HCT116 (cell line): ENCODE results near the gene GRIK2. TPM values are rescaled to one million over a fixed set of nuclear protein-coding genes. Genes with fewer than 3 reads are reported as not detected.

ENCODE experiments used
- ATAC-seq: fragments of 200-7000 bp; cut with Tn5 transposase; 2 replicates; pipeline ENCODE4 v1.9.1; 2020; ENCODE audit warnings: mild to moderate bottlenecking, moderate library complexity
- BruUV-seq: library from RNA; stranded (reverse); fragments of 400-500 nt; replicated peaks from 2 replicates; lab custom pipeline; 2021; lab: Mats Ljungman, UMichigan
- CTCF ChIA-PET: fragments of 300-600 bp; sonication (Branson Sonifier 250); formaldehyde crosslinking; loops from one replicate; lab custom pipeline; 2021; ENCODE audit warnings: antibody characterized with exemption; lab: Charles Lee
- POLR2A ChIA-PET: fragments of 300-600, 350-600 bp; sonication (Branson Sonifier 250); formaldehyde crosslinking; loops from one replicate; lab custom pipeline; 2021; ENCODE audit warnings: antibody characterized with exemption; lab: Charles Lee
- RAD21 ChIA-PET, 2 experiments: fragments of 300-600 bp; sonication (Branson Sonifier 250); formaldehyde crosslinking; loops; one replicate each; lab custom pipeline; 2023; ENCODE audit warnings: low total read pairs in 2 of 2; ENCODE audit not compliant: uncharacterized antibody in 2 of 2, unreplicated experiment in 2 of 2, low non-redundant PET in 1 of 2; lab: Charles Lee
- DNase-seq: peaks from one replicate; pipeline ENCODE4 v3.0.0-alpha.2; 2010; ENCODE audit warnings: low read depth, low spot score
- H2AFZ ChIP-seq: fragments of 200-600 bp; shearing (Covaris generic), sonication (generic); 2 replicates; pipeline ENCODE4 v1.6.1; 2017; ENCODE audit warnings: low read depth, mixed run types, mixed read lengths, antibody characterized with exemption, low read length; ENCODE audit not compliant: poor library complexity, severe bottlenecking
- H3K27ac ChIP-seq: 2 replicates; pipeline ENCODE4 v1.5.1; 2012; ENCODE audit warnings: low read depth, low read length
- H3K27me3 ChIP-seq: fragments of 200-600 bp; sonication (generic); 2 replicates; pipeline ENCODE4 v1.6.1; 2016; ENCODE audit warnings: mixed run types, low read length, mixed read lengths; ENCODE audit not compliant: insufficient read depth
- H3K36me3 ChIP-seq, 2 experiments: fragments of 200-500 bp in 1 of 2; fragments of 200-600 bp in 1 of 2; sonication (Bioruptor generic) in 1 of 2; sonication (generic) in 1 of 2; 2 replicates each; pipeline versions ENCODE4 v1.5.1 to v1.6.1; 2014 to 2016; ENCODE audit warnings: low read length in 2 of 2, inconsistent platforms in 1 of 2, mixed read lengths in 1 of 2, mixed run types in 1 of 2; ENCODE audit not compliant: insufficient read depth in 2 of 2, control insufficient read depth in 1 of 2
- H3K4me1 ChIP-seq, 2 experiments: fragments of 200-600 bp in 1 of 2; sonication (generic) in 1 of 2; 2 replicates each; pipeline versions ENCODE4 v1.5.1 to v1.6.1; 2012 to 2017; ENCODE audit warnings: low read length in 2 of 2, inconsistent platforms in 1 of 2, mild to moderate bottlenecking in 1 of 2, mixed read lengths in 1 of 2, mixed run types in 1 of 2, moderate library complexity in 1 of 2; ENCODE audit not compliant: insufficient read depth in 2 of 2, control insufficient read depth in 1 of 2
- H3K4me2 ChIP-seq: fragments of 200-600 bp; sonication (generic); 2 replicates; pipeline ENCODE4 v1.6.1; 2017; ENCODE audit warnings: mixed run types, low read length, mixed read lengths
- H3K4me3 ChIP-seq, 2 experiments: fragments of 200-600 bp in 1 of 2; sonication (generic) in 1 of 2; replicated peaks in 1 of 2; 2 replicates each; pipeline ENCODE4 v1.5.1; 2011 to 2016; ENCODE audit warnings: low read length in 2 of 2, control low read depth in 1 of 2, low read depth in 1 of 2, mild to moderate bottlenecking in 1 of 2, mixed read lengths in 1 of 2, mixed run types in 1 of 2
- H3K79me2 ChIP-seq: fragments of 200-600 bp; sonication (generic); 2 replicates; pipeline ENCODE4 v1.6.1; 2017; ENCODE audit warnings: mild to moderate bottlenecking, mixed run types, low read length, moderate library complexity, mixed read lengths; ENCODE audit not compliant: insufficient read depth
- H3K9ac ChIP-seq: fragments of 200-600 bp; sonication (generic); 2 replicates; pipeline ENCODE4 v1.6.1; 2016; ENCODE audit warnings: low read length, mixed read lengths
- H3K9me2 ChIP-seq: fragments of 200-600 bp; sonication (generic), shearing (Covaris generic); 2 replicates; pipeline ENCODE4 v1.6.1; 2017; ENCODE audit warnings: mixed run types, mild to moderate bottlenecking, moderate library complexity; ENCODE audit not compliant: insufficient read depth
- H3K9me3 ChIP-seq, 2 experiments: fragments of 200-500 bp in 1 of 2; fragments of 200-600 bp in 1 of 2; sonication (Bioruptor generic) in 1 of 2; sonication (generic) in 1 of 2; 2 replicates each; pipeline ENCODE4 v1.6.1; 2014 to 2017; ENCODE audit warnings: low read length in 2 of 2, mixed read lengths in 2 of 2, inconsistent platforms in 1 of 2, low read depth in 1 of 2, mild to moderate bottlenecking in 1 of 2, mixed run types in 1 of 2, moderate library complexity in 1 of 2; ENCODE audit not compliant: control insufficient read depth in 1 of 2, insufficient read depth in 1 of 2
- H4K20me1 ChIP-seq: fragments of 200-600 bp; sonication (generic), shearing (Covaris generic); 2 replicates; pipeline ENCODE4 v1.6.1; 2017; ENCODE audit warnings: mixed run types, mild to moderate bottlenecking, moderate library complexity; ENCODE audit not compliant: insufficient read depth
- ATF3 ChIP-seq: IDR thresholded peaks from 2 replicates; pipeline ENCODE4 v1.6.1; 2012
- CBX3 ChIP-seq: IDR thresholded peaks from 2 replicates; pipeline ENCODE4 v1.6.1; 2012; ENCODE audit warnings: low read depth
- CTCF ChIP-seq, 3 experiments: fragments of 200-600 bp in 1 of 3; sonication (generic) in 1 of 3; IDR thresholded peaks in 2 of 3; conservative IDR thresholded peaks in 1 of 3; 2 replicates each; pipeline ENCODE4 v1.5.1; 2012 to 2017; ENCODE audit warnings: low read depth in 2 of 3, low read length in 2 of 3, antibody characterized with exemption in 1 of 3, borderline replicate concordance in 1 of 3, control low read depth in 1 of 3, mild to moderate bottlenecking in 1 of 3, mixed read lengths in 1 of 3, mixed run types in 1 of 3, moderate library complexity in 1 of 3; ENCODE audit not compliant: insufficient read depth in 1 of 3
- EGR1 ChIP-seq: IDR thresholded peaks from 2 replicates; pipeline ENCODE4 v1.6.1; 2012; ENCODE audit warnings: low read depth
- ELF1 ChIP-seq: IDR thresholded peaks from 2 replicates; pipeline ENCODE4 v1.6.1; 2012; ENCODE audit warnings: low read depth, borderline replicate concordance
- EZH2 ChIP-seq: fragments of 200-600 bp; sonication (generic); IDR thresholded peaks from 2 replicates; pipeline ENCODE4 v1.6.1; 2017; ENCODE audit warnings: antibody characterized with exemption, mixed run types
- FOSL1 ChIP-seq: IDR thresholded peaks from 2 replicates; pipeline ENCODE4 v1.6.1; 2012; ENCODE audit warnings: low read depth
- POLR2A ChIP-seq: IDR thresholded peaks from 2 replicates; pipeline ENCODE4 v1.7.0; 2011; ENCODE audit warnings: borderline replicate concordance; ENCODE audit not compliant: insufficient read depth, insufficient read length; ENCODE audit errors: extremely low read depth
- RAD21 ChIP-seq: IDR thresholded peaks from 2 replicates; pipeline ENCODE4 v1.6.1; 2012; ENCODE audit warnings: low read depth, mild to moderate bottlenecking
- REST ChIP-seq: IDR thresholded peaks from 2 replicates; pipeline ENCODE4 v1.6.1; 2012; ENCODE audit warnings: low read depth
- SP1 ChIP-seq: IDR thresholded peaks from 2 replicates; pipeline ENCODE4 v1.6.1; 2012; ENCODE audit warnings: low read depth
- SRF ChIP-seq: IDR thresholded peaks from 2 replicates; pipeline ENCODE4 v1.6.1; 2012; ENCODE audit warnings: low read depth
- ZBTB33 ChIP-seq: IDR thresholded peaks from 2 replicates; pipeline ENCODE4 v1.6.1; 2011; ENCODE audit warnings: mild to moderate bottlenecking, low read length, moderate library complexity; ENCODE audit not compliant: insufficient replicate concordance; ENCODE audit errors: extremely low read depth
- ZFX ChIP-seq: fragments of 450-650 bp; IDR thresholded peaks from 2 replicates; pipeline ENCODE4 v1.6.1; 2017
- intact Hi-C: fragments of 100-400 bp; cut with micrococcal nuclease; formaldehyde crosslinking; loops from 2 replicates; pipeline ENCODE4 v1.10.0; 2022
- total RNA-seq: library from RNA; stranded (reverse); gene quantifications from one replicate; pipeline ENCODE4 v1.2.1, GENCODE V29; 2021; ENCODE audit not compliant: unreplicated experiment

The GRIK2 gene
- total RNA-seq, 1 experiment from 2014 or later, result 0.64 TPM

GRCh38 chr6:101956961-101957360, 563.5 kb downstream of the GRIK2 start:
- Histone ChIP-seq H3K36me3 (no peaks in the 10 kb centered on the region), H3K79me2 (no peaks in the 10 kb centered on the region), H2AFZ (no peak overlapping the region), H3K9ac (no peak overlapping the region), H3K27ac (no peak overlapping the region), H3K9me3 (no peaks in the 10 kb centered on the region), H3K4me3 (no peak overlapping the region), H3K9me2 (no peaks in the 10 kb centered on the region), H4K20me1 (no peaks in the 10 kb centered on the region), H3K4me1 (no peaks in the 10 kb centered on the region), H3K27me3 (no peaks in the 10 kb centered on the region), H3K4me2 (no peak overlapping the region)
- TF ChIP-seq SP1, result no peak
- no peak for TF ChIP-seq EZH2
- TF ChIP-seq ELF1, result no peak
- TF ChIP-seq EGR1, result no peak
- TF ChIP-seq ZFX, result no peak
- TF ChIP-seq POLR2A, result no peak
- TF ChIP-seq ATF3, result no peak
- TF ChIP-seq FOSL1, result no peak
- TF ChIP-seq SRF, result no peak
- TF ChIP-seq ZBTB33, result no peak
- no peak for TF ChIP-seq REST
- no peak for TF ChIP-seq RAD21
- TF ChIP-seq CTCF (IDR thresholded peaks at IDR 0.05 in 2 of 3, conservative IDR thresholded peaks at IDR 0.05 in 1 of 3; ENCODE audit: borderline replicate concordance in 1 of 3, insufficient read depth in 1 of 3, low read depth in 2 of 3, low read length in 2 of 3), result no peak
- TF ChIP-seq CBX3, result no peak
- RAD21 ChIA-PET, result no interaction called here
- intact Hi-C loops, result no loop called here
- BruUV-seq, result no TSS peak
- CTCF ChIA-PET, result no interaction called here
- ATAC-seq, result no peak
- DNase-seq, result no peak
- POLR2A ChIA-PET, result no interaction called here
